ENCODE data around the gene PASK.

GRCh38 chr2:241148239-241148638 lies 1.0 kb downstream of the PASK start:
- no peak for TF ChIP-seq CTCF (IDR thresholded peaks at IDR 0.05 in 8 of 11, conservative IDR thresholded peaks at IDR 0.05 in 3 of 11)
- TF ChIP-seq POLR2A (IDR thresholded peaks at IDR 0.05): no peak
- no peak for TF ChIP-seq POLR2AphosphoS5 (IDR thresholded peaks at IDR 0.05)

Measured in spleen (tissue), 7 donors.